ENCODE results near the gene NCAM1. TPM values are rescaled to one million over a fixed set of nuclear protein-coding genes. Genes with fewer than 3 reads are reported as not detected.

Gene NCAM1
- total and polyA plus RNA-seq, 2 of the 13 experiments (the other 11 are each of a cell fraction or from before 2014, with no cell fraction given), result 0.05 TPM; not detected in 1

DNA sequence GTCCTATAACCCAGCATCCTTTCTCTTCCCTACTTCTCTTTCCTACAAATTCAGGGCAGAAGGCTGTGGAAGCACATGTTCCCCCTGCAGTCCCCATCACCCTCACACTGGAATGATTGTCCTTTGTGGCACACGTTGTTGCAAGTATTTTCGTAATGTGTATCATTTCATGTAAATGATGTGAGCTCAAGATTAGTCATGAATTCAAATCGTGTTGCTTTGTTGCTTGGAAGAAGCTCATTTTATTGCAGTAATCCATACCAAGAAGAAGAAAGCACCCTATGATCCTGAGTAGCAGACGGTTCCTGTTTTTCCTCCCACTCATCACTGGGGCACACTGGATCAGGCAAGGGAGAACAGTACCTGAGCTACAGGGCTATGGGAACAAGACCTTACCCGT, 173.4 kb downstream of the NCAM1 start:
- Histone ChIP-seq H3K4me1 (ENCODE audit: insufficient read depth, low read length) (no peaks in the 10 kb centered on the region), H3K9ac (ENCODE audit: insufficient read depth, low read depth, low read length) (no peak overlapping the region), H4K20me1 (ENCODE audit: insufficient read depth, low read length) (no peaks in the 10 kb centered on the region), H3K27ac (ENCODE audit: extremely low read length, insufficient read depth, low read length) (no peak overlapping the region), H3K27me3 (ENCODE audit: control insufficient read depth in 1 of 2, insufficient read depth in 2 of 2, low read length in 2 of 2) (peaks cover 6 to 49% of the 10 kb centered on the region in 2 experiments; a peak in 4 of 5 replicates), H3K4me3 (replicated peaks in 1 of 3; ENCODE audit: insufficient read depth in 1 of 3, low read depth in 2 of 3, low read length in 3 of 3) (no peak overlapping the region), H3K79me2 (ENCODE audit: insufficient read depth, low read length) (no peaks in the 10 kb centered on the region), H3K9me3 (ENCODE audit: low read length) (no peaks in the 10 kb centered on the region), H3K4me2 (ENCODE audit: low read depth, low read length) (no peak overlapping the region), H3K36me3 (replicated peaks in 1 of 2; ENCODE audit: control insufficient read depth in 1 of 2, insufficient read depth in 2 of 2, low read length in 2 of 2) (no peaks in the 10 kb centered on the region), H2AFZ (ENCODE audit: low read length) (no peak overlapping the region)
- TF ChIP-seq MLXIP (CRISPR knock-in tag; IDR thresholded peaks at IDR 0.05; ENCODE audit: borderline replicate concordance) (no peak), E2F2 (CRISPR knock-in tag; IDR thresholded peaks at IDR 0.05; ENCODE audit: borderline replicate concordance) (no peak), TCF7 (IDR thresholded peaks at IDR 0.05; ENCODE audit: low read depth) (no peak), ASH2L (IDR thresholded peaks at IDR 0.05; ENCODE audit: insufficient read length, low read depth, low read length) (no peak), DNMT3B (CRISPR knock-in tag; conservative IDR thresholded peaks at IDR 0.05) (no peak), ETV6 (CRISPR knock-in tag; conservative IDR thresholded peaks at IDR 0.05) (no peak), RAD21 (CRISPR knock-in tag; IDR thresholded peaks at IDR 0.05) (no peak), EED (CRISPR knock-in tag; IDR thresholded peaks at IDR 0.05) (no peak)
- intact Hi-C loops (cut with micrococcal nuclease; ENCODE audit: unreplicated experiment) (no loop called here), in situ Hi-C loops (cut with HindIII; ENCODE audit: extremely low pct_ligation_motif_present, low pct_unique_long_range_greater_than_20kb) (no loop called here)
- ATAC-seq (no peak), FAIRE-seq (no peak), DNase-seq (ENCODE audit: low spot score) (no peak)
- ChIA-PET POLR2A (no interaction called here), CTCF (ENCODE audit: low intra/inter-chr PET ratio, low total read pairs) (no interaction called here)
- BruUV-seq (replicated peaks), result no TSS peak
- WGBS (ENCODE audit: low lambda C conversion rate), result 3% methylated on average over 5 of the region's 5 CpGs
